B cell (primary cell): ENCODE results near the gene DTNBP1. TPM values are rescaled to one million over a fixed set of nuclear protein-coding genes. Genes with fewer than 3 reads are reported as not detected.

Source experiments
- ATAC-seq: fragments of 200-7000 bp; cut with Tn5 transposase; one replicate; pipeline ENCODE4 v1.10.0; 2021; ENCODE audit warnings: low read depth, mild to moderate bottlenecking, moderate number of reproducible peaks, moderate library complexity
- CTCF ChIA-PET: fragments of 350-600 bp; sonication (Branson Sonifier 250); formaldehyde crosslinking; loops from one replicate; lab custom pipeline; 2021; ENCODE audit warnings: antibody characterized with exemption, inconsistent platforms; lab: Charles Lee
- POLR2A ChIA-PET: fragments of 350-600 bp; sonication (Branson Sonifier 250); formaldehyde crosslinking; loops from one replicate; lab custom pipeline; 2021; ENCODE audit warnings: antibody characterized with exemption; lab: Charles Lee
- DNase-seq: peaks from one replicate; pipeline ENCODE4 v3.0.0; 2013
- H2AFZ ChIP-seq: 2 replicates; pipeline ENCODE4 v1.6.1; 2012; ENCODE audit warnings: mild to moderate bottlenecking, low read depth, low read length; ENCODE audit not compliant: insufficient read depth, poor library complexity, severe bottlenecking
- H3K27ac ChIP-seq, 2 donors: 1 replicate in 1 of 2; 2 replicates in 1 of 2; pipeline ENCODE4 v1.5.1; 2012 to 2013; ENCODE audit warnings: low read length in 2 of 2, mild to moderate bottlenecking in 2 of 2, moderate library complexity in 1 of 2
- H3K27me3 ChIP-seq, 4 experiments: fragments of 200-600 bp in 1 of 4; sonication (generic) in 1 of 4; replicated peaks in 1 of 4; 1 replicate in 2 of 4; 2 replicates in 2 of 4; pipeline versions ENCODE4 v1.6.1 to v1.7.0; 2013 to 2016; ENCODE audit warnings: low read length in 3 of 4, mild to moderate bottlenecking in 2 of 4, mixed read lengths in 1 of 4, moderate library complexity in 1 of 4; ENCODE audit not compliant: insufficient read depth in 4 of 4, control insufficient read depth in 3 of 4; ENCODE audit errors: control extremely low read depth in 1 of 4
- H3K36me3 ChIP-seq, 2 experiments: replicated peaks in 1 of 2; 1 replicate in 1 of 2; 2 replicates in 1 of 2; pipeline versions ENCODE4 v1.6.1 to v1.7.1; 2013; ENCODE audit warnings: low read length in 1 of 2; ENCODE audit not compliant: insufficient read depth in 2 of 2, control insufficient read depth in 1 of 2; ENCODE audit errors: control extremely low read depth in 1 of 2, extremely low read depth in 1 of 2
- H3K4me1 ChIP-seq, 2 donors: fragments of 200-600 bp in 1 of 2; sonication (generic) in 1 of 2; 1 replicate in 1 of 2; 2 replicates in 1 of 2; pipeline versions ENCODE4 v1.5.1 to v1.6.1; 2013 to 2017; ENCODE audit warnings: low read length in 2 of 2; ENCODE audit not compliant: control insufficient read depth in 2 of 2, insufficient read depth in 2 of 2
- H3K4me2 ChIP-seq: replicated peaks from 2 replicates; pipeline ENCODE3; 2012; ENCODE audit warnings: mild to moderate bottlenecking, low read depth, low read length; ENCODE audit not compliant: poor library complexity, severe bottlenecking
- H3K4me3 ChIP-seq, 5 experiments: fragments of 200-600 bp in 1 of 5; sonication (generic) in 1 of 5; 1 replicate in 3 of 5; 2 replicates in 2 of 5; pipeline versions ENCODE4 v1.5.1 to v1.7.0; 2011 to 2016; ENCODE audit warnings: low read length in 4 of 5, mild to moderate bottlenecking in 4 of 5, low read depth in 2 of 5, control low read depth in 1 of 5, moderate library complexity in 1 of 5; ENCODE audit not compliant: insufficient read depth in 1 of 5; ENCODE audit errors: control extremely low read depth in 1 of 5, extremely low read depth in 1 of 5
- H3K79me2 ChIP-seq: fragments of 200-600 bp; sonication (generic); one replicate; pipeline ENCODE4 v1.6.0; 2016; ENCODE audit warnings: low read length; ENCODE audit not compliant: control insufficient read depth, insufficient read depth
- H3K9ac ChIP-seq: fragments of 200-600 bp; sonication (generic); 2 replicates; pipeline ENCODE4 v1.6.1; 2017; ENCODE audit warnings: mild to moderate bottlenecking, low read length, moderate library complexity
- H3K9me3 ChIP-seq, 3 donors: one replicate each; pipeline versions ENCODE4 v1.6.1 to v1.7.1; 2013; ENCODE audit warnings: low read length in 2 of 3; ENCODE audit not compliant: control insufficient read depth in 2 of 3, insufficient read depth in 1 of 3; ENCODE audit errors: control extremely low read depth in 1 of 3
- H4K20me1 ChIP-seq: 2 replicates; pipeline ENCODE4 v1.6.0; 2012; ENCODE audit warnings: mild to moderate bottlenecking, low read length; ENCODE audit not compliant: insufficient read depth, control insufficient read depth, poor library complexity, severe bottlenecking
- H3K27ac Mint-ChIP-seq: one replicate; pipeline ENCODE4 v1.8.0; 2021; ENCODE audit warnings: mixed read lengths
- H3K27me3 Mint-ChIP-seq: one replicate; pipeline ENCODE4 v1.8.0; 2021; ENCODE audit warnings: mixed read lengths
- H3K4me1 Mint-ChIP-seq: one replicate; pipeline ENCODE4 v1.8.0; 2021; ENCODE audit warnings: mixed read lengths
- H3K4me3 Mint-ChIP-seq: one replicate; pipeline ENCODE4 v1.8.0; 2021; ENCODE audit warnings: mixed read lengths
- H3K9me3 Mint-ChIP-seq: one replicate; pipeline ENCODE4 v1.8.0; 2022; ENCODE audit warnings: mixed read lengths; ENCODE audit not compliant: insufficient read depth
- EZH2 ChIP-seq: IDR thresholded peaks from 2 replicates; pipeline ENCODE4 v1.6.1; 2012; ENCODE audit warnings: borderline replicate concordance, low read depth, mild to moderate bottlenecking, moderate library complexity, low read length; ENCODE audit not compliant: insufficient read depth, poor library complexity, severe bottlenecking
- WGBS: methylation state at CpG from one replicate; pipeline ENCODE4 v1.1.5; 2013; ENCODE audit warnings: missing lambda C conversion rate; ENCODE audit not compliant: insufficient coverage; 5-methylcytosine and 5-hydroxymethylcytosine counted together
- intact Hi-C: fragments of 100-400 bp; cut with micrococcal nuclease; formaldehyde crosslinking; loops from one replicate; pipeline ENCODE4 v1.10.0; 2022
- polyA plus RNA-seq: library from polyadenylated mRNA; depleted of rRNA; stranded (reverse); fragments of >200 nt; gene quantifications from 2 replicates; pipeline ENCODE4 v1.2.3, GENCODE V29; 2012
- total RNA-seq, 2 donors: library from RNA; stranded (reverse); fragments of 120-200 nt in 1 of 2; gene quantifications; 1 replicate in 1 of 2; 2 replicates in 1 of 2; pipeline versions ENCODE4 v1.2.3 to v1.2.4, GENCODE V29; 2013 to 2022
- TF ChIP-seq, protein P1 (sequence below): fragments of 200-600 bp; IDR thresholded peaks from one replicate; pipeline ENCODE4 v1.8.0; 2022; ENCODE audit warnings: antibody characterized with exemption, mild to moderate bottlenecking

DTNBP1 gene
- total and polyA plus RNA-seq, 2 donors (not counting 1 experiment from before 2014, with no cell fraction given) = 31.4 to 73.0 TPM

DNA sequence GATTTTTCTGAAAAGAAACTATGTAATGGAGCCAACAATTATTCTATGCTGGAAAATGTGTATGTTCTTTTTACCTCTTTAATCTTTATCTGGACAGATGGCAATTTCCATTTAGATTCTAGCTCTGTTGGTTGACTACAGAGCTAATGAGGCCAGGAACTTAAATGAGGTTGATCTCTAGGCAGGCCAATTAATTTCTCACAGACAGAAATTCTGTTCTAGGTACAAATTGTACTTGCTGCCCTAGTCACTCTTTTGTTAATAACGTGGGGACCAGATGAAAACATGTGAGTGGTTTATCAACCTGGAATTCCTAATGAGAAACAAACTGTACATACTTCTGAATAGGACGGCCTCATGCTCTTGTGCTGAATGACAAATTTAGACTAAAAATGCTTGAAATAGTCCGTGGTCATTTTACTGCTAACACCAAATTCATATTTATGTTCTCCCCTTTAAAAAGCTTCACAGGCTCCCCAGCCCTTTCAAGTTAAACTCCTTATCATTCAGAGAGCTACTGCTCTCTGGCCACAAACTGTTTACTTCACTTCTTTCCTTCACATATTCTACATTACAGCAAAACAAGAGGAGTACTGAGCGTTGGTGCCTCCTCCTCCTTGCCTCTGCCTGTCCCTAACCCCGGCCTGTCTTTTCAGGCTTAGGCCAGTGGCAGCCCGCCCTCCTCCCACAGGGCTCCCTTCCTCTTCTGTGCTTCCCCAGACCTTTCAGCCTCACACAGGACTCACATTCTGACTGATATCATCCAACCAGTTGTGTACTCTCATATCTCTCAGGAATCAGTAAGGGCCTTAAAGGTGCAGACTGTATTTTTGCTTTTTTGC, 41.4 kb downstream of the DTNBP1 start:
- Mint-ChIP-seq H3K27me3 (no peaks in the 10 kb centered on the region), H3K4me1 (peaks cover 36% of the 10 kb centered on the region), H3K9me3 (no peaks in the 10 kb centered on the region), H3K27ac (peak overlapping the region; percentile 75), H3K4me3 (no peak overlapping the region)
- WGBS = 44% methylated on average over 6 of the region's 6 CpGs
- intact Hi-C loops = loop anchor here (2.0 to 10.0 kb wide), 4 partner anchors 41 to 1713 kb away; partner anchors contain the start of gene DTNBP1
- ATAC-seq (peak; percentile 51), DNase-seq (peak; percentile 32)
- TF ChIP-seq EZH2 = no peak
- TF ChIP-seq, protein P1, sequence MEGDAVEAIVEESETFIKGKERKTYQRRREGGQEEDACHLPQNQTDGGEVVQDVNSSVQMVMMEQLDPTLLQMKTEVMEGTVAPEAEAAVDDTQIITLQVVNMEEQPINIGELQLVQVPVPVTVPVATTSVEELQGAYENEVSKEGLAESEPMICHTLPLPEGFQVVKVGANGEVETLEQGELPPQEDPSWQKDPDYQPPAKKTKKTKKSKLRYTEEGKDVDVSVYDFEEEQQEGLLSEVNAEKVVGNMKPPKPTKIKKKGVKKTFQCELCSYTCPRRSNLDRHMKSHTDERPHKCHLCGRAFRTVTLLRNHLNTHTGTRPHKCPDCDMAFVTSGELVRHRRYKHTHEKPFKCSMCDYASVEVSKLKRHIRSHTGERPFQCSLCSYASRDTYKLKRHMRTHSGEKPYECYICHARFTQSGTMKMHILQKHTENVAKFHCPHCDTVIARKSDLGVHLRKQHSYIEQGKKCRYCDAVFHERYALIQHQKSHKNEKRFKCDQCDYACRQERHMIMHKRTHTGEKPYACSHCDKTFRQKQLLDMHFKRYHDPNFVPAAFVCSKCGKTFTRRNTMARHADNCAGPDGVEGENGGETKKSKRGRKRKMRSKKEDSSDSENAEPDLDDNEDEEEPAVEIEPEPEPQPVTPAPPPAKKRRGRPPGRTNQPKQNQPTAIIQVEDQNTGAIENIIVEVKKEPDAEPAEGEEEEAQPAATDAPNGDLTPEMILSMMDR = no peak
- no peaks in the 10 kb centered on the region for H3K9me3 ChIP-seq
- POLR2A ChIA-PET = no interaction called here
- peak overlapping the region in 1 of 2 donors; percentile 44 for H3K27ac ChIP-seq
- CTCF ChIA-PET = interaction anchor here (1.0 to 2.9 kb wide), 9 partner anchors 9 to 1747 kb away, joined by 3 to 12 read pairs (median 4); no protein-coding TSS in a partner anchor
- H3K27me3 ChIP-seq = no peaks in the 10 kb centered on the region
- peaks cover 28% of the 10 kb centered on the region for H4K20me1 ChIP-seq
- H3K4me2 ChIP-seq = no peak overlapping the region
- peaks cover 7 to 11% of the 10 kb centered on the region in 2 donors for H3K4me1 ChIP-seq
- peaks cover 3 to 16% of the 10 kb centered on the region in 2 experiments for H3K36me3 ChIP-seq
- no peak overlapping the region for H2AFZ ChIP-seq
- H3K9ac ChIP-seq = no peak overlapping the region
- H3K79me2 ChIP-seq = peaks cover 73% of the 10 kb centered on the region
- H3K4me3 ChIP-seq = no peak overlapping the region

GRCh38 chr6:15620611-15621010, 42.2 kb downstream of the DTNBP1 start:
- H3K27ac ChIP-seq = no peak overlapping the region
- peaks cover 31% of the 10 kb centered on the region for H4K20me1 ChIP-seq
- Mint-ChIP-seq H3K4me3 (no peak overlapping the region), H3K4me1 (peaks cover 44% of the 10 kb centered on the region), H3K27ac (no peak overlapping the region), H3K27me3 (no peaks in the 10 kb centered on the region), H3K9me3 (no peaks in the 10 kb centered on the region)
- H3K4me3 ChIP-seq = no peak overlapping the region
- H3K4me1 ChIP-seq = peaks cover 15 to 19% of the 10 kb centered on the region in 2 donors
- ATAC-seq = no peak
- CTCF ChIA-PET = interaction anchor here (0.6 to 2.9 kb wide), 9 partner anchors 8 to 1746 kb away, joined by 3 to 12 read pairs (median 4); no protein-coding TSS in a partner anchor
- no peak overlapping the region for H3K4me2 ChIP-seq
- POLR2A ChIA-PET = no interaction called here
- H3K9ac ChIP-seq = no peak overlapping the region
- H3K79me2 ChIP-seq = peaks cover 81% of the 10 kb centered on the region
- no peak for DNase-seq
- H3K27me3 ChIP-seq = no peaks in the 10 kb centered on the region
- H3K9me3 ChIP-seq = no peaks in the 10 kb centered on the region
- no peak for TF ChIP-seq EZH2
- TF ChIP-seq, protein P1 = no peak
- intact Hi-C loops = loop anchor here (5.0 to 10.0 kb wide), 3 partner anchors 42 to 1556 kb away; partner anchors contain the start of gene DTNBP1
- peaks cover 5 to 8% of the 10 kb centered on the region in 2 experiments for H3K36me3 ChIP-seq
- no peak overlapping the region for H2AFZ ChIP-seq
- no CpG with 5 or more reads among the region's 4 CpGs for WGBS
